T-helper 22 cell (primary cell): ENCODE data around the gene ENTREP1.
"Not testable (repeated sequence)": the region's sequence is repeated elsewhere in the genome, so short reads cannot be mapped to it uniquely, and the experiment has no call there.

Experiments used
- DNase-seq: peaks from one replicate; pipeline ENCODE4 v3.0.0-alpha.2; 2020; ENCODE audit warnings: low read depth

ENTREP1 gene

DNA sequence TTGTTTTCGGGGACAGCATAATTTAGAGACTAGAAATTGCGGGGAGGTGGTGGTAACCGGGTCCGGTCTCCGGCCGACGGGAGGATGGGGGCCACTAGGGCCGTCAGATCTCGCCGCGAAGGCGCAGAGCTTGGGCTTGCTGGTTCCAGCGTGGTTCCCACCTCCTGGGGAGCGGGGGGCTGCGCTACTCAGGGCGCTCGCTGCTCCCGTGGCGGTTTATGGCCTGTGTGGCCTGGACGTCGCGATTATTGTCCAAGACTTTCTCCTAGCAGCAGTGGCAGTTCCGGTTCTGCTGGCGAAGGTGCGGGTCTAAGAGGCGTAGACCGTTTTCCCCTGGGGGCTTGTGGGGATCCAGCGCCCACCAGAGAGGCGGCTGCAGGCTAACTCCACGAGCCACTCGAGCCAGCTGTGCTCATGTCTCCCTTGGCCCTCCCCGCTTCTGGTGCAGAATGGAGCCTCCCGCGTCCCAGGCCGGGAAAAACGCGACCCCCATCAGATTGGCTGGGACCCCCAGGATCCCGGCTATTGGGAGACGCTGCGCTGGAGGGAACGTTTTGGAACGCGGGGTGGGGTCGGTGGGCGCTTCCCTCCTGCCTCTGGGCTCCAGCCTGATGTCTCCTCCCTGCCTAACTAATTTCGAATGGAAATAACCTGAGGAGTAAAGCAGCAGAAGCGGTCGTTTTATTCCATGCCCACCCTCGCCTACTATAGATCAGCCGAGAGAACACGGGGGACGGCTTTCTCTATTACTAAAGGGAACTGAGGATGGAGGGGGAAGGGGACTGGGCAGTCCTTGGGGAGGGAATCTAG is 87.1 kb downstream of the ENTREP1 start:
- no peak for DNase-seq

DNA sequence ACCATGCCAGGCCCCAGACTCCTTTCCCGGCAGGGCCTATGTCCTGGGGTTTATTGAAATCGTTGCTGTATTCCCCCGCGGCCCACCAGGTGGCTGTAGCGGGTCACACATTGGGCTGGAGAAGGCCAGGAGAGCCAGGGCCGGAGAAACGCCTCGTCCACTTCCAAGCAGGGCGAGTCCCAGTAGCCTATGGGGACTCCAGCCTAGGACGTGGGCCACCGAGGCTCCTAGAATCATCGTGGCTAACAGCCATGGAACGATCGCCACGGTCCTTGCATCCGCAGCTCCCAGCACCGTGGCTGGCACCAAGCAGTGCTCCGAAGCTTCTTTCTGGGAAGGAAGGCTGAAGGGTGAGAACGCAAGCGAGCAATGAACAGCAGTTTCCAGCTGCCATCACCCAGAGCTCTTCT is 87.7 kb downstream of the ENTREP1 start:
- no peak for DNase-seq

DNA sequence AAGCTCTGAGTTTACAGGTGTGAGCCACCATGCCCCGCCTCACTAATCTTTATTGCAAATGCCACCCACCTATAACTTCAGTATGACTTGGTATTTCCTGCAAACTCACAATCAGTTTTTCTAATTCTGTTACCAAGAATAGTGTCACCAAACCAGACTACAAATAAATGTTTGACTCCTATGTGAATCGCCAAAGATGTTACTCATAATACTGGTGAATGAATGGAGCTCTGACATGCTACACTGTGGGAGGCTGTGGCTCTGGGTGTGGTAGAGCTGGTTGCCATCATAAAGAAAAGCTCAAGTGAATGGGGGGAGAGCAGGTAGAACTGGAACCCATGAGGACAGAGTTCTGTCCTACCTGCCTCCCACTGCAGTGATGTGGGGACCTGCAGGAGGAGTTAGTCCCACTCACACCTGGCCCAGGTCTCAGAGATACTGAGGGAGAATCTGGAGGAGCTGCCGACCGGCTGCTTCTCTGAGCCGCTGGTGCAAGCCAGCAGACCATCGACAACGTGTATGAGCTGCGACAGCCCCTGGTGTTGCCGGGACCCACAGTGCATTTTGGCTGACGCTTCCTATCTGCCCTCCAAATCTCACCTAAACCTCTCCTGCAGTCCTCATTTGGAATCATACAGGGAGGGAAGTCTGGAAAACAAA is 95.7 kb downstream of the ENTREP1 start:
- no peak for DNase-seq

DNA sequence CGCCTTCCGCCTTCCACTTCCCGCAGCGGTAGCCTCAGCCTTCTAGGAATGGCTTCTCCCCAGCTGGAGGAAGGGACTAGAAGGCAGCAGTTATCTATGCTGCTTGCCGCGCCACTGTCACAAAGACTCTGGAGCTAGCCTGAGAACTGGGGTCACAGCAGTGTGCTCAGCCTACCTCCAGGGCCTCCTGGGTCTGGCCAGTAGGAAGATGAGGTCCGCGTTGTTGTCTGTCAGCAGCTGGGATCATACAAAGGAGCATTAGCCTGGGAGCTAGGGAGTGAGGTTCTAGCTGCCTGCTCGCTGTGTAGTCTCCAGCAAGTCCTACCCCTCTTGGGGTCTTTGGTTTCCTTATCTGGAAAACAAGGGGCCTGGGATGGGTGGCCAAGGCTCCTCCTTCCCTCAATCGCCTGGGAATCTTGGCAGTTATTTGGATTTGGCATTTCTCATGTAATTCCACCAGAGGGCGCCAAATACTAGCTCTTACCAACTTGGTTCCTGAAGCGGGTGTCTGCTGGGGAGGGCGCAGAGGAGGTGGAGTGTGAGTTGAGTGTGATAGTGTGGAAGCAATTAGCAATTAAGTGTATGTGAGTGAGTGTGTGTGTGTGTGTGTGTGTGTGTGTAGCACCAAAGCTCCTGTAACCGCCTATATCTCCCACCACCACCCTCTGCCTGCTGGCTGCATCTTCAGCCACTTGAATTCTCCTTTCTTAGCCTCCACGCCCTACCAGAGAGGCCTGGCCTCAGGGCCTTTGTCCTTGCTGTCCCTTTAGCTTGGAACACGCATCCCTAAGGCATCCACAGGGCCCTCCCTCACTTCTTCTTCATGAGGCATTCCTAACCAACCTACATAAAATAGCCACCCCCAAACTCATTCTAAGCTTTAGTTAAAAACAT is 97.1 kb downstream of the ENTREP1 start:
- DNase-seq: no peak

DNA sequence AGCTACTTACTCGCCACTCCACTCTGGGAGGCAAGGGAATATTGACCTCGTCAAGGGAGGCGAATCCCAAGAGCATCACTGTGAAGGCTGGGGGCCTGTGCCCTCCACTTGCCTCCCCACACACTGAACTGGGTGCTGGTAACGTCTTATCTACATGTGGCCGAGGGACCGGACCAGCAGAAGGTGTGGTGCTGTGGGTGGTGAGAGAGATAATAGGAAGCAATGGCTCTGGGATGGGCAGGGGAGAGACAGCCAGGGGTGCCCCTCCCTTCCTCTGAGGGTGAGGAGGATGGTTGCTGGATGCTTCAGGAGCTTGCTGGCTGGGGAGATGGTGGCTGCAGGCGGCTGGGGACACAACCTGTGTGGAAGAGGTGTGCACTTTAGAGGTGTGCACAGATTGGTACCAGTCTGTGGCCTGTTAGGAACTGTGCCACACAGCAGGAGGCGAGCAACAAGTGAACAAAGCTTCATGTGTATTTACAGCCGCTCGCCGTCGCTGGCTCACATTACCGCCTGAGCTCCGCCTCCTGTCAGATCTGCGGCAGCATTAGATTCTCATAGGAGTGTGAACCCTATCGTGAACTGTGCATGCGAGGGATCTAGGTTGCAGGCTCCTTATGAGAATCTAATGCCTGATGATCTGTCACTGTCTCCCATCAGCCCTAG is 100.3 kb downstream of the ENTREP1 start:
- DNase-seq: no peak

DNA sequence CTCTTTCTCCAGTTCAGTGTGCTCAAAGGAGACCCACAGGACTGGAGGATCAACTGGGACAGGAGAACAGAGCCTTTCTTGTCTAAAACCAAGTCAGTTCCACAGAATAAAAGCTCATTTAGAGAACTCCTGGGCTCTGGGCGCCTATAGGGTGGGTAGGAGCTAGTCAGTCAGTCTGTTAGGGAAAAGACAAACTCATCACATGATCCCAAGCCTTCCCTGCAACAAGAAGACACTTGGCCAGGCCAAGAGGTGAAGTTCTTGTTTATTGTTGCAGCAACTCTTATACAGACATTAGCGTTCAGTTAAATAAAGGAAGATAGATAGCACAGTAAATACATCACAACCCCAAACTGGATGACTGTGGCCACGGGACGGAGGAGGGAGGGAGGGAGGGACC is 102.3 kb downstream of the ENTREP1 start:
- no peak for DNase-seq

DNA sequence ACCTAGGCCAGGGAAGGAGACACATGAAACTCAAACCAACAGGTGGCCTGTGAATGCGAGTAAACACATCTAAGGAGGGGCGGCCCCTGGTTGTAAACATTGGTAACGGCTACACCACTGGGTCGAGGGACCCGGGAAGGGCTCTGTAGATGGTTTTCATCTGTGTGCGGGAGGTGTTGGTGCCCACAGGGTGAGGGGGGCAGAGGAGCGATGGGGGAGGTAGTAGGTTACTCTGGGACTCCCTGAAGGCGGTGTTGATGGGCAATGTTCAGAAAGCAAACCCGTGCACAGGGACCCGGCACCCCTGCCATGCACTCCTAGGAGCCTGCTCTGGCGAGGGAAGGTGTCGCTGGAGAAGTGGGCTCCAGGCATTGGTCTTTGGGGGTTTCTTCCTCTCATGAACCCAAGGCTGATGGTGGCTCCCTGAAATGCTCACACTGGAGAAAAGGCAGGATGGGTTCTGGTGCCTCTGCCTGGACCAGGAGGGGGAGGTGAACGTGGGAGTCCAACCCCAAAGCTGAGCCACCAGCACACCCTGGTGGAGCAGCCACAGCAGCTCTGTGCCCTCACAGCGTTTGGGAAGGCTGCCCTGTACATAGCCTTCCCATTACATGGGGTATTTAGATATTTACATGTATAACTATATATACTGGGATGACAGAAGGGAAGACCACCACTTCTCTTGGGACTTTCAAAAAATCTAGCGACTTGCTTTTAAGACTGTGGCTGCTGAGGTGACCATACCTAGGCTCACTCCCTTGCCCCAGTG is 103.2 kb downstream of the ENTREP1 start:
- DNase-seq: no peak

DNA sequence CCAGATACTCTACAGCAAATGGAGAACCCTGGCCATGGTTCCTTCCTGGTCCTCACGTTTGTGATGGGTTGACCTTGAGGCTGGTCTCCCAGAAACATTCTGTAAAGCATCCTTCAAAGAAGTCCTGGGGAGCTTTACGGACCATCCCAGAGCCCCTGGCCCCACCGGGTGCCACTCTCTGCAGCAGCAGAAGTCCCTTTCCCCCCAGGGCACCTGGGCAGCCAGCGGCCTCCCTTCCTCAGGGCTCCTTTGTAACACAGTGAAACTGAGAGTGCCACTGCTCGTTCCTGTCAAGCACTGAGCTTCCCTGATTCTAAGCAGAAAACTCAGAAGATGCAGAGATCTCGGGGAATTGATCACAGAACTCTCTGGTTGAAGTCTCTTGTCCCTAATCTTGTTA is 104.3 kb downstream of the ENTREP1 start:
- DNase-seq: no peak

DNA sequence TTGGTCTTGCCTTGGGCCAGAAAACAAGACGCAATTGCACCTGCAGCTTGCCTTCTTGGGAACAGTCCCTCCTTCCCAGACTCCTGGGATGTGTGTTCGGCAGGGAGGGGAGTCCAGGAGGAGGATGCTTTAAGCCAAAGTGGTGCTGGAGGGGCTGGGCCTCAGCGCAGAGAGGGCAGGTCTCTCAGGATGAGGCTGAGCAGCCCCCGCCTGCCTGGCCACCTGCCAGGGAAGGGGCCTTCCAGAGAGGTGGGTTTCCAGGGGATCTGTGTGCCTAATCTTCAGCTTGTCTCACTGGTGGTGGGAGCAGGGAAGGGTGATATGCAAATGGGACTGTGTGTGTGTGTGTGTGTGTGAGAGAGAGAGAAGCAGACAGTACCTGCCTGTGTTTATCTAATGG is 105.2 kb downstream of the ENTREP1 start:
- DNase-seq: no peak

DNA sequence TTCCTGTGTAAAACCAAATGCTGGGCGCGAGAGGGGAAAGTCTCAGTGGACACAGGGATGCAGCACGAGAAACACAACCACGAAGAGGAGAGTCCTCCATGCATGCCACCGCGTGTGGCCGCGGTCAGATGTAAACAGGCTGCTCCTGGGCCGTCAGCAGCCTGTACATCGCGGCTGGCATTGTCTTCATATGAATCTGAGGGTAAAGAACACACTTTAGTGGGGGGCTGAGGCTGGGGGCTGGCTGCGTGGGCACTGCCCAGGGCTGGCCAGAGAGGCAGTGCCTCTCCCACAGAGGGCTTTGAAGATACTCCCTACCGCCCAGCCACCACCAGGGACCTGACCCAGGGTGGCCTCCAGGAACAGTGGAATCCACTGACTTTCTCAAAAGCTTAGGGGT is 106.2 kb downstream of the ENTREP1 start:
- DNase-seq: no peak

DNA sequence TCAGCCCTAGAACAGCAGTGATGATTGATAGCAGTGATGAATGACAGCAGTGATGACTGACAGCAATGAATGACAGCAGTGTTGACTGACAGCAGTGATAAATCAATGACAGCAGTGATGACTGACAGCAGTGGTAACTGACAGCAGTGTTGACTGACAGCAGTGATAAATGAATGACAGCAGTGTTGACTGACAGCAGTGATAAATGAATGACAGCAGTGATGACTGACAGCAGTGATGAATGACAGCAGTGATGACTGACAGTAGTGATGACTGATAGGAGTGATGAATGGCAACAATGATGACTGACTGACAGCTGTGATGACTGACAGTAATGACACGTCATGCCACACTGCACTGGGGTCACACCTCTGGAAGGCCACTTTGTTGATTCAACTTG is 106.8 kb downstream of the ENTREP1 start:
- no peak for DNase-seq

DNA sequence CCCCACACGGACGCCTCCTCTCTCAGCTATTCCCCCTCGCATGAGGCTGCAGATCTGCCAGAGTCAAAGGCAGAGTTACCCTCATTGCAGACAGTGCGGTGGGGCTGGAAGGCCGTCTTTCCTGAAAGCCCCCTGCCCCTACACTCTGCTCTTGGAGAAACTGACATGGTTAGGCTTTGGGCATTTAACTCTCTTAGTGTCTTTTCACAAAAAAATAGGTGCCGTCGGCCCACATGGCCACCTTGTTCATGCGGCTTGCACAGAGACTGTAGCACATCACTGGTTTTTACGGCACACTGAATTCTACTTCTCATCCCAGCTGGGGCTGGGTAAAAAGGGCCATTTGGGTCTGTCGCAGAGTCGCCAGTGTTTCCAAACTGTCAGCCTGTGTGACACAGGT is 107.6 kb downstream of the ENTREP1 start:
- no peak for DNase-seq

DNA sequence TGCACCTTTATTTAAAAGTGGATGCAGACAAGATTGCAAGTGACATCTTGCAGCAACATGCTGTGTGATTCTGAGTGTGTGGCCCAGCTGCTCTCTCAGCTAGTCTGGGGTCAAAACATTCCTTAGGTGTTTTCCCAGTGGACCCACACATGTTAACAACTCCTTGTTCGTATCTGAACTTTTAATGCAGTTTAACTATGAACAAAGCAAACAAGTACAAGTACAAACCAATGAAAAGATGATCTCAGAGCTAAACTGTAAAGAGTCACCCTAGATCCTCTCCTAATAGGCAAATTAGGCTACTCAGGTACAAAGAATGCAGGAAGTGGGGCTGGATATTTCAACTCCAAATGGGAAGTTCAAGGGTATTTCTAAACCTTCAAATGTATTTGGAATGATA is 108.4 kb downstream of the ENTREP1 start:
- DNase-seq: no peak

DNA sequence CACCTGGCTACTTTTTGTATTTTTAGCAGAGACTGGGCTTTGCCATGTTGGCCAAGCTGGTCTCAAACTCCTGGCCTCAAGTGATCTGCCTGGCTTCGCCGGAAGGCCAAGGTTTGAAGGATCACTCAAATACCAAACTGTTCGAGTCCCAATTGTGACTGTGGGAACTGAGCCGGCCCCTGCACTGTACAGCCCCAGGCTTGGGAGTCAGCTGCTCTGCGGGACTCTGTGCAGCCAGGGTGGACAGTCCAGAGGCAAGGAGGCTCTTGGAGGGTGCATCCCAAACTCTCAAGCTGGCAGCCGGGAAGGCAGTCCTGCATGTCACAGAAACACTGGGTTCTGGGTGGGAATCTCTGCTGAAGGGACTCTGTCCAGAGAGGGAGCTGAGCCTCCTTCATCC is 109.0 kb downstream of the ENTREP1 start:
- no peak for DNase-seq

DNA sequence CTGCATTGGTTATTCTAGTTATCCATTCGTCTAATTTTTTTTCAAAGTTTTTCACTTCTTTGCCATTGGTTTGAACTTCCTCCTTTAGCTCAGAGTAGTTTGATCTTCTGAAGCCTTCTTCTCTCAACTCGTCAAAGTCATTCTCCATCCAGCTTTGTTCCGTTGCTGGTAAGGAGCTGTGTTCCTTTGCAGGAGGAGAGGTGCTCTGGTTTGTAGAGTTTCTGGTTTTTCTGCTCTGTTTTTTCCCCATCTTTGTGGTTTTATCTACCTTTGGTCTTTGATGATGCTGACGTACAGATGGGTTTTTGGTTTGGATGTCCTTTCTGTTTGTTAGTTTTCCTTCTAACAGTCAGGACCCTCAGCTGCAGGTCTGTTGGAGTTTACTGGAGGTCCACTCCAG is 114.6 kb downstream of the ENTREP1 start:
- not testable (repeated sequence) for DNase-seq

DNA sequence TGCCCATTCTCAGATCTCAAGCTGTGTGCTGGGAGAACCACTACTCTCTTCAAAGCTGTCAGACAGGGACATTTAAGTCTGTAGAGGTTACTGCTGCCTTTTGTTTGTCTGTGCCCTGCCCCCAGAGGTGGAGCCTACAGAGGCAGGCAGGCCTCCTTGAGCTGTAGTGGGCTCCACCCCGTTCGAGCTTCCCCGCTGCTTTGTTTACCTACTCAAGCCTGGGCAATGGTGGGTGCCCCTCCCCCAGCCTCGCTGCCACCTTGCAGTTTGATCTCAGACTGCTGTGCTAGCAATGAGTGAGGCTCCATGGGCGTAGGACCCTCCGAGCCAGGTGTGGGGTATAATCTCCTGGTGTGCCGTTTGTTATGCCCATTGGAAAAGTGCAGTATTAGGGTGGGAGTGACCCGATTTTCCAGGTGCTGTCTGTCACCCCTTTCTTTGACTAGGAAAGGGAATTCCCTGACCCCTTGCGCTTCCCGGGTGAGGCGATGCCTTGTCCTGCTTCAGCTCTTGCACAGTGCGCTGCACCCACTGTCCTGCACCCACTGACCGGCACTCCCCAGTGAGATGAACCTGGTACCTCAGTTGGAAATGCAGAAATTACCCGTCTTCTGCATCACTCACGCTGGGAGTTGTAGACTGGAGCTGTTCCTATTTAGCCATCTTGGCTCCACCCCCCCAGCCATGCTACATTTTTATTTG is 115.4 kb downstream of the ENTREP1 start:
- DNase-seq: not testable (repeated sequence)
